Smooth muscle cell (in vitro differentiated cells): ENCODE data around the gene HDAC6. TPM values are rescaled to one million over a fixed set of nuclear protein-coding genes. Genes with fewer than 3 reads are reported as not detected.

Experiments
- DNase-seq: peaks from one replicate; lab custom pipeline; 2025; ENCODE audit not compliant: unreplicated experiment; lab: John Stamatoyannopoulos, UW
- H2AFZ ChIP-seq: fragments of 200-600 bp; sonication (generic); 2 replicates; pipeline ENCODE4 v1.6.0; 2016; ENCODE audit warnings: antibody characterized with exemption, low read depth, mild to moderate bottlenecking
- H3F3A ChIP-seq: fragments of 200-600 bp; sonication (generic); 2 replicates; pipeline ENCODE4 v1.6.0; 2017; ENCODE audit warnings: antibody characterized with exemption, low read depth
- H3K27ac ChIP-seq: fragments of 200-600 bp; sonication (generic); 2 replicates; pipeline ENCODE4 v1.5.1; 2016; ENCODE audit warnings: low read depth, mild to moderate bottlenecking
- H3K27me3 ChIP-seq: fragments of 200-600 bp; sonication (generic); 2 replicates; pipeline ENCODE4 v1.6.1; 2016; ENCODE audit warnings: low read depth, mild to moderate bottlenecking
- H3K36me3 ChIP-seq: fragments of 200-600 bp; sonication (generic); 2 replicates; pipeline ENCODE4 v1.5.1; 2016; ENCODE audit warnings: low read depth
- H3K4me1 ChIP-seq: fragments of 200-600 bp; sonication (generic); 2 replicates; pipeline ENCODE4 v1.5.1; 2016; ENCODE audit warnings: low read depth
- H3K4me2 ChIP-seq: fragments of 200-600 bp; sonication (generic); 2 replicates; pipeline ENCODE4 v1.6.0; 2016; ENCODE audit warnings: mild to moderate bottlenecking
- H3K4me3 ChIP-seq: fragments of 200-600 bp; sonication (generic); 2 replicates; pipeline ENCODE4 v1.5.1; 2016; ENCODE audit warnings: mild to moderate bottlenecking
- H3K79me2 ChIP-seq: fragments of 200-600 bp; sonication (generic); 2 replicates; pipeline ENCODE4 v1.6.0; 2016; ENCODE audit warnings: low read depth, mild to moderate bottlenecking
- H3K9ac ChIP-seq: fragments of 200-600 bp; sonication (generic); 2 replicates; pipeline ENCODE4 v1.6.0; 2016; ENCODE audit warnings: low read depth
- H3K9me3 ChIP-seq: fragments of 200-600 bp; sonication (generic); replicated peaks from 2 replicates; pipeline ENCODE4 v1.5.1; 2016; ENCODE audit warnings: low read depth
- H4K20me1 ChIP-seq: fragments of 200-600 bp; sonication (generic); 2 replicates; pipeline ENCODE4 v1.6.0; 2016; ENCODE audit warnings: low read depth
- WGBS: methylation state at CpG from one replicate; pipeline ENCODE4 v1.1.7; 2016; ENCODE audit warnings: low lambda C conversion rate; 5-methylcytosine and 5-hydroxymethylcytosine counted together
- polyA plus RNA-seq: library from polyadenylated mRNA; unstranded; fragments of >200 nt; fragmentation: Nextera tagmentation; extraction: Ambion mirVana; gene quantifications from 2 replicates; pipeline ENCODE4 v1.2.1, GENCODE V29; 2016
- total RNA-seq: library from RNA; depleted of rRNA; stranded (reverse); fragments of >200 nt; gene quantifications from 2 replicates; pipeline ENCODE4 v1.2.3, GENCODE V29; 2014
- TF ChIP-seq, protein P1 (sequence below): fragments of 200-600 bp; sonication (generic); IDR thresholded peaks from 2 replicates; pipeline ENCODE4 v1.5.1; 2017; ENCODE audit warnings: borderline replicate concordance, mild to moderate bottlenecking, antibody characterized with exemption; ENCODE audit not compliant: insufficient read depth, poor library complexity, severe bottlenecking

Gene HDAC6
- total and polyA plus RNA-seq, 2 experiments from 2014 or later = 46.0 to 71.3 TPM

DNA sequence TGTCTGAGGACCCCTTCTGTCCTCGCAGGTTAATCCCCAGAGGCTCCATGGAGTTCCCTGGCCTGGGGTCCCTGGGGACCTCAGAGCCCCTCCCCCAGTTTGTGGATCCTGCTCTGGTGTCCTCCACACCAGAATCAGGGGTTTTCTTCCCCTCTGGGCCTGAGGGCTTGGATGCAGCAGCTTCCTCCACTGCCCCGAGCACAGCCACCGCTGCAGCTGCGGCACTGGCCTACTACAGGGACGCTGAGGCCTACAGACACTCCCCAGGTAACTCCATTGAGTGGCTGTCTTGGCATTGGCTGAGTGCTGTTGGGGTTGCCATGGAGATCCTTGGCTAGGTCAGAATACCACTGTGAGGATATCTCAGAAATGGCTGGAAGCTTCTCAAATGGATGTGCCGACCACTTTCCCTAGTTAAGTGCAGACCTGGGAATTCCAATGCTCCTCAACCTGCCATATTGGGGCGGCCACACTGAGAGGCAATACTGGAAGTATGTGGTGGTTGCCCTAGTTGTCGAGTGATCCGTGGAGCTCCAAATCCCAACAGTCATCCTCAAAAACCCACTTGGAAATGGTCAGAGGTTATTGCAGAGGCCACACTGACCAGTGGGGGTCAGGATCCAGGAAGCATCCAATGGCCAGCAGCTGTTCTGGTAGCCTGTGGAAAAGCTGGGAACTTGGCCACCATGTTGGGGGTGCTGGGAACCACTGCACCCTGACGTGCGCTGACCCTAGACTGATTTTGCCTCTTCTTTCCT is 10.6 kb upstream of the HDAC6 start:
- TF ChIP-seq, protein P1, sequence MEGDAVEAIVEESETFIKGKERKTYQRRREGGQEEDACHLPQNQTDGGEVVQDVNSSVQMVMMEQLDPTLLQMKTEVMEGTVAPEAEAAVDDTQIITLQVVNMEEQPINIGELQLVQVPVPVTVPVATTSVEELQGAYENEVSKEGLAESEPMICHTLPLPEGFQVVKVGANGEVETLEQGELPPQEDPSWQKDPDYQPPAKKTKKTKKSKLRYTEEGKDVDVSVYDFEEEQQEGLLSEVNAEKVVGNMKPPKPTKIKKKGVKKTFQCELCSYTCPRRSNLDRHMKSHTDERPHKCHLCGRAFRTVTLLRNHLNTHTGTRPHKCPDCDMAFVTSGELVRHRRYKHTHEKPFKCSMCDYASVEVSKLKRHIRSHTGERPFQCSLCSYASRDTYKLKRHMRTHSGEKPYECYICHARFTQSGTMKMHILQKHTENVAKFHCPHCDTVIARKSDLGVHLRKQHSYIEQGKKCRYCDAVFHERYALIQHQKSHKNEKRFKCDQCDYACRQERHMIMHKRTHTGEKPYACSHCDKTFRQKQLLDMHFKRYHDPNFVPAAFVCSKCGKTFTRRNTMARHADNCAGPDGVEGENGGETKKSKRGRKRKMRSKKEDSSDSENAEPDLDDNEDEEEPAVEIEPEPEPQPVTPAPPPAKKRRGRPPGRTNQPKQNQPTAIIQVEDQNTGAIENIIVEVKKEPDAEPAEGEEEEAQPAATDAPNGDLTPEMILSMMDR = no peak
- H3K4me2 ChIP-seq = no peak overlapping the region
- H3K27ac ChIP-seq = no peak overlapping the region
- no peak overlapping the region for H2AFZ ChIP-seq
- no peaks in the 10 kb centered on the region for H3K36me3 ChIP-seq
- H4K20me1 ChIP-seq = no peaks in the 10 kb centered on the region
- no peaks in the 10 kb centered on the region for H3K4me1 ChIP-seq
- DNase-seq = no peak
- H3F3A ChIP-seq = no peaks in the 10 kb centered on the region
- H3K27me3 ChIP-seq = no peaks in the 10 kb centered on the region
- no peak overlapping the region for H3K4me3 ChIP-seq
- 88% methylated on average over 10 of the region's 11 CpGs for WGBS
- no peak overlapping the region for H3K9ac ChIP-seq
- H3K9me3 ChIP-seq = no peaks in the 10 kb centered on the region
- H3K79me2 ChIP-seq = no peaks in the 10 kb centered on the region

DNA sequence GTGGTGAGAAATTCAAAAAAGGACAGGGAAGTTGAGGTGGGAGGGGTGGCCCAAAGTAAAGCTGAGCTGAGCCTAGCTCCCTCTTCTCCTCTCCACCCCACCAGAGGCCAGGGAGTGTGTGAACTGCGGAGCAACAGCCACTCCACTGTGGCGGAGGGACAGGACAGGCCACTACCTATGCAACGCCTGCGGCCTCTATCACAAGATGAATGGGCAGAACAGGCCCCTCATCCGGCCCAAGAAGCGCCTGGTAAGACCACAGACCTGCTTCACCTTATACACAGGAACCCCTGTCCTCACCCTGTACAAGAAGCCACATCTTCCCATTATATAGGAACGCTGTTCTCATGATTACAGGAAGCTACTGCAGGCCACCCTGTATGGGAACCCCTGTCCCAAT is 9.6 kb upstream of the HDAC6 start:
- no peak for DNase-seq
- TF ChIP-seq, protein P1 = no peak
- no peaks in the 10 kb centered on the region for H3K9me3 ChIP-seq
- no peaks in the 10 kb centered on the region for H3K4me1 ChIP-seq
- H3F3A ChIP-seq = no peaks in the 10 kb centered on the region
- no peaks in the 10 kb centered on the region for H3K36me3 ChIP-seq
- no peaks in the 10 kb centered on the region for H3K27me3 ChIP-seq
- H4K20me1 ChIP-seq = no peaks in the 10 kb centered on the region
- no peaks in the 10 kb centered on the region for H3K79me2 ChIP-seq
- H3K4me3 ChIP-seq = no peak overlapping the region
- 79% methylated on average over 7 of the region's 7 CpGs for WGBS
- H3K4me2 ChIP-seq = no peak overlapping the region
- no peak overlapping the region for H2AFZ ChIP-seq
- no peak overlapping the region for H3K27ac ChIP-seq
- no peak overlapping the region for H3K9ac ChIP-seq

GRCh38 chrX:48793935-48794334 is 7.9 kb upstream of the HDAC6 start:
- H3K4me1 ChIP-seq = no peaks in the 10 kb centered on the region
- H3K4me3 ChIP-seq = no peak overlapping the region
- no peak overlapping the region for H2AFZ ChIP-seq
- H3K9ac ChIP-seq = no peak overlapping the region
- H4K20me1 ChIP-seq = no peaks in the 10 kb centered on the region
- no peak overlapping the region for H3K27ac ChIP-seq
- H3K4me2 ChIP-seq = no peak overlapping the region
- no peaks in the 10 kb centered on the region for H3F3A ChIP-seq
- H3K27me3 ChIP-seq = no peaks in the 10 kb centered on the region
- TF ChIP-seq, protein P1 = no peak
- no peak for DNase-seq
- no peaks in the 10 kb centered on the region for H3K9me3 ChIP-seq
- no peaks in the 10 kb centered on the region for H3K36me3 ChIP-seq
- no peaks in the 10 kb centered on the region for H3K79me2 ChIP-seq
- 77% methylated on average over 4 of the region's 4 CpGs for WGBS
